Measurements from ENCODE around the gene DNAJC1.
A peak's percentile ranks its signal among the peaks of the same experiment; 100 is the strongest.
"Not testable (repeated sequence)": the region's sequence is repeated elsewhere in the genome, so short reads cannot be mapped to it uniquely, and the experiment has no call there.

DNAJC1 gene, protein sequence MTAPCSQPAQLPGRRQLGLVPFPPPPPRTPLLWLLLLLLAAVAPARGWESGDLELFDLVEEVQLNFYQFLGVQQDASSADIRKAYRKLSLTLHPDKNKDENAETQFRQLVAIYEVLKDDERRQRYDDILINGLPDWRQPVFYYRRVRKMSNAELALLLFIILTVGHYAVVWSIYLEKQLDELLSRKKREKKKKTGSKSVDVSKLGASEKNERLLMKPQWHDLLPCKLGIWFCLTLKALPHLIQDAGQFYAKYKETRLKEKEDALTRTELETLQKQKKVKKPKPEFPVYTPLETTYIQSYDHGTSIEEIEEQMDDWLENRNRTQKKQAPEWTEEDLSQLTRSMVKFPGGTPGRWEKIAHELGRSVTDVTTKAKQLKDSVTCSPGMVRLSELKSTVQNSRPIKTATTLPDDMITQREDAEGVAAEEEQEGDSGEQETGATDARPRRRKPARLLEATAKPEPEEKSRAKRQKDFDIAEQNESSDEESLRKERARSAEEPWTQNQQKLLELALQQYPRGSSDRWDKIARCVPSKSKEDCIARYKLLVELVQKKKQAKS

DNA sequence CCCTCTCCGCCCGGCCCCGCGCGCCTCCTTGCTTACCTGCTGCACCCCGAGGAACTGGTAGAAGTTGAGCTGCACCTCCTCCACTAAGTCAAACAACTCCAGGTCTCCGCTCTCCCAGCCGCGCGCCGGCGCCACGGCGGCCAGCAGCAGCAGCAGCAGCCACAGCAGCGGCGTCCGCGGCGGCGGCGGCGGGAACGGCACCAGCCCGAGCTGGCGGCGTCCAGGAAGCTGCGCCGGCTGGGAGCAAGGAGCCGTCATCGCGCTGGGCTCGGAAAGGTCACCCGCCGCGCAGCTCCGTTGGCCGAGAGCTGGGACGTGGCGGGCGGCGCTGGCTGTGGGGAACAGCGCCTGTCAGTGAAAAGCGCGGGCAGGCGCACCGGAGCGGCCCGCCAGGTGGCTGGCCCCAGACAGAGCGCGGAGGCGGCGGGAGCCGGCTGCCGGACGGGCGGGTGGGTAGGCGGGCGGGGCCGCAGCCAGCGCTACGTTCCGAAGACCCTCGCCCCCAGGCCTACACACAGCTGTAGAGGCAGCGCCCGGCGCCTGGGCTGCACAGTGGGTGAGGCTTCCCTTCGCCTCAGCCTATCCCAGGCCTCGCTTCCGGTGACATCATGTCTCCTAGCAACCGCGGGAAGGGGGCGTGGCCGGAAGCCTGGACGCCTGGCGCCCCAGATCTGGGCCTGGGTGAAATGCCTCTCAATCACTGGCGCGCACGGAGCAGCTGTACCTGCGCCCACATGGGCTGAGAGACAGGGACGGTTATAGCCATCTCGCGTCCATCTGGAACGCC lies at the start of gene DNAJC1:
TSS of gene DNAJC1 (minus strand) at position 554 of the 787 bp plus-strand sequence. CDS start at position 258, 296 bp downstream.
- peak; percentile 96 to 98 for DNase-seq

DNA sequence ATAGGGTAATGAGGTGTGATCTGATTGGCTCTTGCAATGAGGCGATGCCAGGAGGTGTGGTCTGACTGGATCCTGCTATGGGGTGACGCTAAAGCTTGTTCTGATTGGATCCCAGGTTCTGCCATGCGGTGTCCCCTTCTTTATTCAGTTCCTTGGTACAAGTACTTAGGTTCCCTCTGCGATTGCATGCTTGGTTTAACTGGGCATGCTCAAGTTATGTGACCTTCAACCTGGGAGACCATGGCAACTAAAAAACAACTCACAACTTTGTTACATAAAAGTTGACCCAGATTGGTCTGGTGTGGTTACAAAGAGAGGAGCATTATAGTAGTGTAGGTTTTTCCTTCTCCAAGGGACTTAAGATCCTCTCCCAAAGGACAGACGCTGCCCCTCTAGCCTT lies 49.5 kb upstream of the DNAJC1 start:
- DNase-seq: no peak

DNA sequence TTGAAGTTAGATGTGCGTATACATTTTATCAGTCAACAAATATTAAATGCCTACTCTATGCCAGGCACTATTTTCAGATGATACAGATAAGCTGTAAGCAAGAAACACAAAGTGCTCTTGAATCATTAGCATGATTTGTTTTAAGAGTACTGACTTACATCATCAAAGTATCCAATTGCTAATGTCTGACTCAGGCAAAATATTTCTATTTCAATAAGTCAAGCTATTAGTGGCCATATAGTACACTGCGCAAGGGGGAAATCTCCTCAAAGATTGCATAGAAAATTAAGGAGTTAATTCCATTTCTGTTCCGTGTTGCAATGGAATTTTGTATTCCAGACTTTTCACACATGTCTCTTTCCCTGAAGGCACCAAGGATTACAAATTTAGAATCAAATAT lies 46.1 kb upstream of the DNAJC1 start:
- DNase-seq: no peak

DNA sequence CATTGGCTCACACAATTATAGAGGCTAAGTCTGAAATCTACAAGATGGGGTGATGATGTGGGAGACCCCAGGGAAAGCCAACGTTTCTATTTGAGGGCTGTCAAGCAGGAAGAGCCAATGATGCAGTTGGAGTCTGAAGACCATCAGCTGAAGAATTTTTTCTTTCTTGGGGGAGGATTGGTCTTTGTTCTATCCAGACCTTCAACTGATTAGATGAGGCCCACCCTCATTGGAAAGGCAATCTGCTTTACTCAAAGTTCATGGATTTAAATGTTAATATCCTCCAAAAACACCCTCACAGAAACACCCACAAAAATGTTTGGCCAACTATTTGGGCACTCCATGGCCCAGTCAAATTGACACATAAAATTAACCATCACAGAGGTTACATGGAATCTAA lies 44.3 kb upstream of the DNAJC1 start:
- DNase-seq: no peak

DNA sequence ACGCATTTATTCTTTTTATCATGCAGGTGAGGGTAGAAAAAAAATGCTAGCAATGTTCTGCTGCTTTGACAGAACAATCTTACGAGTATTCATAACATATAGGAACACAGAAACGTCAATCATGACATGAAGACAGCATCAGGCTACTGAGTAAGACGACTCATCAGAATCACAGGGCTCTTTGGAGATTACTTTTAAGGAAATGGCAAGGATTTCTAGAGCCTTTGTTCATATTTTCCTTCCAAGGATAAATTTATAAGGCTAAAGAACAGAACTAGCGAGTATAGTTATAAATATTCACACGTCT lies 39.8 kb upstream of the DNAJC1 start:
- no peak for DNase-seq

DNA sequence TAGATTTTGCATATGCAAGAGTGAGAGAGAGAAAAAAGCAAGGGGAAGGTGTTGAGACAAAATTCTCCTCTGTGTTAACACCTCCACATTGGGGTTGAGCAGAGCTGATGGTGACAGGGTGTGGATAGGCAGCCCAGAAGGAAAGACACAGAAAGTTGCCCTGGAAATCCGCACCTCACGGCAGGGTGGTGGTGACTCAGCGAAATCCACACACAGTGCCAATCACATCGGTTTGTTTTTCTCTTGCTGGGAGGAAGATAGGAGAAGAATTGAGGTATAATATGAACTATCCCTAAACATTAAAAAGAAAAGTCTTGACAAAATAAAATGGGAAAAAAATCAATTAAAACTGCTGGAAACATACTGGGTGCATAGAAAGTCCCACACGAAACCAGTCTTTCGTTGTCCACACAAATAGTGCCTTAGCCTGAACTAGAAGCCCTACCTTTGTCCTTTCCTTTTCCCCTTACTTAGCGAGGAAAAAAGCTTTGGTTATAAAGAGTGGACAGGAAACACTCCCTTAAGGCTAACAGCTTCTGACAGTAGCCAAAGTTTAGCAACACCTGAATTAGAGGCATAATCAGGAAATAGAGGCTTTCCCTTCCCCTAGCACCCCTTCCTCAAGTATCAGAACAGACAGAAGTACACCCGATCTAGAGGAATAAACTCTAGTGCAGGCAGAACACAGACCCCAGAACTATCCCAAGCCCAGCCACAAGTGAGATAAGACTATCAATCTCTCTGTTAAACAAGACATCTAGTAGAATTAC lies 39.2 kb upstream of the DNAJC1 start:
- DNase-seq: no peak

DNA sequence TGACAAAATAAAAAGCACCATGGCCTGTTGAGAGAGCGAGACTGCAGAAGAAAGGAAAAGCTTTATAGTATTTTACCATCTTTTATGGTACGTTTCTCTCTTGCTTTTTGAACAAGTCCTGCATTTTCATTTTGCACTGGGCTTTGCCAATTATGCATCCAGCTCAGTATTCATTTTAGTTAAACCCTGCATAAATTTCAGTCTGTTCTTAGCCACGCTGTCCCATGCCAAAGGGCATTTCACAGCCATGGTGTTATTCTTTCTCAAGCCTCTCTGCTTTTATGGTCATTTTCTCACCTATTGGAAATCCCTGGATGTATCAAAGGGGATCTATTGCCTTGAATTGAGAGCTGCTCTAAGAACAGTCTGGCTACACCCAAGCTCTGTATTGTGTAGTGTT lies 30.8 kb upstream of the DNAJC1 start:
- no peak for DNase-seq

DNA sequence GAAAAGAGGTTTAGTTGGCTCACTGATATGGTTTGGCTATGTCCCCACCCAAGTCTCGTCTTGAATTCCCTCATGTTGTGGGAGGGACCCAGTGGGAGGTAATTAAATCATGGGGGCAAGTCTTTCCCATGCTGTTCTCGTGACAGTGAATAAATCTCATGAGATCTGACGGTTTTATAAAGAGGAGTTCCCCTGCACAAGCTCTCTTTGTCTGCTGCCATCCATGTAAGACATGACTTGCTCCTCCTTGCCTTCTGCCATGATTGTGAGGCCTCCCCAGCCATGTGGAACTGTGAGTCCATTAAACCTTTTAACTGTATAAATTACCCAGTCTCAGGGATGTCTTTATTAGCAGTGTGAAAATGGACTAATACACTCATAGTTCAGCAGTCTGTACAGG lies 28.7 kb upstream of the DNAJC1 start:
- not testable (repeated sequence) for DNase-seq

DNA sequence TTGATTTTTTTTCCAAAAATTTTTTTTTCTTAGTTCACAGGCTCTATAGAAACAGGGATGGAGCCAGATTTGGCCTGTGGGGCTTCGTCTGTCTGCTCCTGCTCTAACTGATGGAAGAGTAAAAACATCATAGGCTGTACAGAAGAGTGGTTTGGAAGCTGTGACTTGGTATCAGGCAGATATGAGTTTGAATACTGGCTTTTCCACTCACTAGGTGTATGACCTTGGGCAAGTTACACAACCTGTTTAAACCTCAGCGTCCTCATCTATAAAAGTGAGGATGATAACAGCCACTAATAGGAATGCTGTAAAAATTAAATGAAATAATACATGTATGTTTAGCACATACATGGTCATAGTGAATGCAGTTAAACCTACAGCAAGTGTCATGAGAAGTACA lies 26.9 kb upstream of the DNAJC1 start:
- no peak for DNase-seq

DNA sequence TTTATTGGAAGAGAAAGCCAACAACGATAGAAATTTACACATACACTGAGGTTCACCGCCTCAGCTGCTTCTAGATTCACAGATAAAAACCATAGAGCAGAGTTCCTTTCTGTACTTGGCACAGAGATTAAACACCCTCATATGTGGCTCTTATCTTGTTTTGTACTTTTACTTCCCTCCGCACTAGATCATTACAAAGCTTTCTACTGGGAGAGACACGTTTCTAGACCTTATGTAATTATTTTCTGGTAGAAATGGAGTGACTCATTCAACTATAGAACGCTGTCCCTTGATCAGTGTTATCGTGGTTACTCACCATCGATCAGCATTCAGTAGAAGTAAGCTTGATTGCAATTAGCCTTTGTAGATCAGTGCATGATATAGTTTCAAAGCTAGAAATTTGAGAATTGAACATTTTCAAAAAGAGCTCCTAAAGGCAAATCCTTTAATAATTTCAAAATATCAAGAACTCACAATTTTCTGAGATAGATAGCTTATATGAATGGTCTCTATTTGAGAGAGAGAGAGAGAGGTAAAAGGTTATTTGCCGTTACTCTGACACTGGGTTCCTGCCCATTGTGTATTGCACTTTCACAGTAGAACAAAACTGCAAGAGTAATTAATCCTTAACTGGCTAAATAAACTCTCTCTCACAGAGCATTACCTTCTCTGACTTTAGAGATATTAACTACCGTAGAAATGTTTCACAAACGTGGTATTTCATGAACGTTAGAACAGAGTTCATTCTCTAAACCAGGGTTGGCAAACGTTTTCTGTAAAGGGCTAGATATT lies 26.1 kb upstream of the DNAJC1 start:
- DNase-seq: no peak

DNA sequence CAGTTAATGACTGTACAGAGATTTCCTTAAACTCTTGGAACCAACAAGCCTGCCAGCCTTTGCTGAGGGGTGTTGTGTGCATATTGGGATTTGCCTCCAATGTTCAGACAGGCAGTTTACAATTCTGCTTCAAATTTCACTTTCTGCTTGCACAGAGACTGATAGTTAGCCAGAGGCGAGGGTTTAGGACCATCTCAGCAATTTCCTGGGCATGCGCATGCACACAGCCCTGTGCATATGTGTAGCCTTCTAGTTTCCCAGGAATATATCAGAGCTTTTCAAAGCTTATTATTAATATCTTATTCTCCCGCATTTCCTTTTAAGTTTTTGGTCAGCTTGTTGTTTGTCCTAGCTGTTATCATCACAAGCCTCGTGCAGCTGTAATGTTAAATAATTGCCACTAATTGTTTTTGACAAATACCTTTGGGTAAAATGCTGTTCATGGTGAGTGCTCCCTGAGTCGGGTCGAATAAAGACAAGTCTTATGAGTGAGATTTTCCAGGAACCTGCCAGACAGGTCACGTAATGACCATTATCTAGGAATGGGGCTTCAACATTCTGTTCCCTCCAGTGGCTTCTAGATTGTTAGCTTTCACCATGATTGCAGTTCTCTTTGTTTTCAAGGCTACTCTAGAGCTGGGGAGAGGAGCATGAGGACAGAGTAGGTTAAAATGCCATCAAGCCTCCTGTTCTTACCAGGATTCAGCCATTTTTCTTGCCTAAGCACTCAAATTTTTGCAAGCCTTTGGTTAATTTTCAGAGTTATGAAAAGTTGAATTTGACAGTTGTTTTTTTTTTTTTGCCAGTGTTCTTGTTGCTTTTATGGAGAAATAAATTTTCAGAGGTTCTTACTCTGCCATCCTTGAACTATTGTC lies 24.1 kb upstream of the DNAJC1 start:
- no peak for DNase-seq

DNA sequence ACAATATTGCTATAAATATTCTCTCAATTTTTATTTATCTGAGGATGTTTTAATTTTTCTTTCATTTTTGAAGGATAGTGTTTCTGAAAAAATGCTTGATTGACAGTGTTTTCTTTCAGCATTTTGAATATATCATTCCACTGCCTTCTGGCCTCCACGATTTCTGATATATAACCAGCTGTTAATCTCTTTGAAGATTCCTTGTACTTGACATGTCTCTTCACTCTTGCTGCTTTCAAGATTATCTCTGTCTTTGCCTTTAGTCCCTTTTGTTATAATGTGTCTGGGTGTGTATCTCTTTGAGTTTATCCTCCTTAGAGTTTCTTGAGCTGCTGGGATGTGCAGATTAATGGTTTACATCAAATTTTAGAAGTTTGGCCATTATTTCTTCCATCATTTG lies 22.8 kb upstream of the DNAJC1 start:
- no peak for DNase-seq

DNA sequence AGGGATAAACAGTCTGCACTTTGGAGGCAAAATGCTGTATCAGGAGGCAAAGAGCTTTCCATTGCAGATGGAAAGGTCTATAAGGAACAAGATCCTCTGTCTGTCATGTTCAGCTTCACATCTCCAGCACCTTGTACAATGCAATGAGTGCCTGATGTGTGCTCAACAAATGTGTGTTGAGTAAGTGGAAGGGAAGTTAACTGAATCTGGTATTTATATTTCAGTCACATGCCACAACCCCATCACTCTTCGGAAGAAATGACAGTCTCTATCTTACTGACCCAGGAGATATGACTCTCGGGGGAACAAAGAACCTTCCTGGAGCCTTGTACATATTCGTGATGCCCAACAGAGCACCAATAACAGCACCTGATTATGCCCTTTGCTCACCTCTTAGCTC lies 20.0 kb upstream of the DNAJC1 start:
- DNase-seq: no peak

DNA sequence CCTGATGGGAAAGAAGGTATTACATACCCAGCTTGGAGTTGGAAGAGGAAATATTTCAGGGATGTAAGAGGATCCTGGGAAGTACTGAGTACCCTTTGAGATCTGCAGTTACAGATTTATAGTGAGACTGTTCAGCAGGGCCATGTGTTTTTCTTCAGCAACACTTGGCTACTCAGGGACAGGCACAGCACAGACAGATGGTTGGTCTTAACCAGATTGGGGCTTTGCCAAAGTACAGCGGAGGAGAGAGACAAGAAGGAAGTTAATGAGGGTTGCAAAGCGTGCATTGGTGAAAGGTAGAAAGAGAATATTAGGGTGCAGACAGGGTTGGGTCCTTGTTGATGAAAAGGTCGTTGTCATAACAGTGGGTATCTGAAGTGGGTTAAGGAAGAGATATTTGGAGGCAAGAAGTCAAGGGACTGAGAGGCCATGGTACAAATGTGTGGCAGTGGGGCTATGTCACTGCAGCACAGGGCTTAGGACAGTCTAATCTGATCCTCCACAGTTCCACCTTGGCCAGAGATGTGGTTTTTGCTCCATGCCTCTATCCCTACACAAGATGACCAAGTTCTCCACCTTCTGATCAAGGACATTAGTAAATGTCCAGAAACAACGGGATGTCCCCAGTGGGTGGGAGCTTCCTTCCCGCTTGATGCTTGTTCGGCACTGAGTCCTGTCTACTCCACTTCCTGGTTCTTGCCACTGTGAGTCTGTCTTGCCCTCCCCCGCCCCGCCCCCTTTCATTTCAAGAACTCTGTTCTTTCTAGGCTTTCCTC lies 18.9 kb upstream of the DNAJC1 start:
- peak; percentile 36 to 51 for DNase-seq

DNA sequence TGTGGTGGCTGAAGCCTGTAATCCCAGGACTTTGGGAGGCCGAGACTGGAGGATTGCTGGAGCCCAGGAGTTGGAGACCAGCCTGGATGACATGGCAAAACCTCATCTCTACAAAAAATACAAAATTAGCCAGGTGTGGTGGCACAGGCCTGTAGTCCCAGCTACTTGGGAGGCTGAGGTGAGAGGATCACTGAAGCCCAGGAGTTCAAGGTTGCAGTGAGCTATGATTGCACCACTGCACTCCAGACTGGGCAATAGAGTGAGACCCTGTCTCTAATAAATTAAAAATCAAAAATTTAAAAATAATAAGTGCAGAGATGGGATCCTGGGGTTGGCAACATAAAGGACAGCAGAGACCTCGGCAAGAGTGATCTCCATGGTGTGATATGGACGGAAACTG lies 17.6 kb upstream of the DNAJC1 start:
- not testable (repeated sequence) for DNase-seq

DNA sequence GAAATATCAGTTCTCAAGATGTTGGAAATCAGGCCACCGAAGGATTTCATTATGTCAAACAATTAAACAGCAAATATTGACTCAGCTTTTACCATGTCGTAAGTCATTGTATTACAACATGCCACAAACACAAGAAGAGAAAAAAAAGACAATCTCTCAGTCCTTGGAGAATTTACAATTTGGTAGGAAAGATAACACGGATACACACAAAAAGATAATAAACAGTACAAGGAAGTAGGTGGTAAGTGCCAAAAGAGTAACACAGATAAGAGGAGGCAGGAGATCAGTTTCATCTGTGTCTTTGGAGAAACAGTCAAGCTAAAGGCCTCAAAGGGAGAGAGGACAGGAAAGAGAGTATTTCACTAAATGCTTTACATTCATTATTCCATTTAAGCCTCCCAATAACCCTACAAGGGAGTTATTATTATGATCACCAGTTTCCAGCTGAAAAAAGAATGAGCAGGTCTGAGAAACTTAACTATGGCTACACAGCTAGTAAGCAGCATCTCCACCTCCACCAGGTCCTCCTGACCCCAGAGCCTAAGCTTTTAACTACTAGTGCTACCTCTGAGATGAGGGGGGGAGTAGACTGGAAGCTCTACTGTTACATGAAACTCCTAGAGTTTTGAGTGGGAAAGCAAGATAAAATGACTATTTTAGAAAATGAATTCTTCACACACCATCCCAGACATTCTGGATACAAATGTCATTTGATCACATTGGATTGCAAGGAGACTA lies 13.9 kb upstream of the DNAJC1 start:
- DNase-seq: no peak

DNA sequence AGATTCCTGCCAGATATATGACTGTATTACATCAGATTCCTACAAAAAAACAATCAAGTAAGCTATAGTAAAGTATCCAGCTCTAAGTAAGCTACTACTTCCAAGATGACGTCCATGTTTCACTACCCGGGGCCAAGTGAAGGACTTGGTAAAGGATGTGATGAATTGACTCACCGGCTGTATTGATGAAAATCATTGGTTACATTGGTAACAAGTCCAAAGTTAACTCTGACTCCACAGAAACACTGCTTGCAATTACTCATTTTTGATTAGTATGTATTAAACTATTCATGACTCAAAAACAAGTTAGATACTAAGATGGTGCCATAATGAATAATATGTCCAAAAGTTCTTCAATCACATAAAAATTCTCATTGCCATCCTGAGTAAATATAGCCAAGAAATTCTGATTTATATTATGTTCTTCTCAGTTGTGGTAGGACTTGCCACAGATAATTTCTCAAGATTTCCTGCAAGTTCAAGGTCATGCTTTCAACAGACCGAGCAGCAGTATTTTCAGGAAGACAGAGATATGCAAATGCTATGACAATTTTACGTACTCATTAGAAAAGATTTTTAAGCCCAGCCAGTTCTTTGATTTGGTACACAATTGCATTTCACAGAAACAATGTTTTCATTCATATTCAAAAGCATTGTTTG lies 12.6 kb upstream of the DNAJC1 start:
- no peak for DNase-seq

DNA sequence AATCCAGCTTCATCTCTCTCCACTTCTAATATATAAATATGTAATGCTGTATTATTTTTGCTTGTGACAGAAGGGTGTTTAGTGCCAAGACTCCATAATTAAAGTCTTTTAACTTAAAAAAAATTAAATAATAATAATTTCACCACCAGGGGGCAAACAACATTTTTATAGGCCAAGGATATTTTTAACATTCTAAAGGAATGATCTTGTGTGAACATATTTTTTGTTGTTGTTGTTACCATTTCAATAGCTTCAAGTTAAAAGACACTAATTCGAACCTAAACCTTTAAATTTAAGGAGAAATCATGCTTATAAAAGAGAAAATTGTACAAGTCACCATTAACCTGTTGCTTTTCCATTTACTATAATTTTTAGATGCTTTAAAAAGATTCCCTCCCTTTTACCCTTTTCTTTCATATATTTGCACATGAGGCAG lies 7.5 kb upstream of the DNAJC1 start:
- DNase-seq: peak in 1 of 2 donors; percentile 43

DNA sequence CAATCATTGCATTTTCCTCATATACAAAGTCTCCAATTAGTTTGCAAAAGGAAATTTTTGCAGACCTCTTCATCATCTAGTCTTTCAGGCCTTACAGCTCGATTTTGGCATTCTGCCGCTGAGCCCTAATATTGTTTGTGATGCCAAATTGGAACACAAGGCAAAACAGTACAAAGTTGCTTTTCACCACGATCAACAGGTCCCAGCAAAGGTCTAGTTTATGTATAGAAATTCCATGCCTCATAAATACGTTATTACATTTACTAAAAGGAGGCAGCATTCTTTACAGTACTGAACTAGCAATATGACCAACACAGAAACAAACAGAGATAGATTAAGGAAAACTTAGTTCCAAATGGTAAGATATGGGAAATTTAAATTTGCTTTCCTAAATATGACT lies 7.0 kb upstream of the DNAJC1 start:
- no peak for DNase-seq
